HCT116 (cell line): ENCODE results near the gene SOAT2. TPM values are rescaled to one million over a fixed set of nuclear protein-coding genes. Genes with fewer than 3 reads are reported as not detected.

Experiments
- ATAC-seq: fragments of 200-7000 bp; cut with Tn5 transposase; 2 replicates; pipeline ENCODE4 v1.9.1; 2020; ENCODE audit warnings: mild to moderate bottlenecking, moderate library complexity
- BruUV-seq: library from RNA; stranded (reverse); fragments of 400-500 nt; replicated peaks from 2 replicates; lab custom pipeline; 2021; lab: Mats Ljungman, UMichigan
- CTCF ChIA-PET: fragments of 300-600 bp; sonication (Branson Sonifier 250); formaldehyde crosslinking; loops from one replicate; lab custom pipeline; 2021; ENCODE audit warnings: antibody characterized with exemption; lab: Charles Lee
- POLR2A ChIA-PET: fragments of 300-600, 350-600 bp; sonication (Branson Sonifier 250); formaldehyde crosslinking; loops from one replicate; lab custom pipeline; 2021; ENCODE audit warnings: antibody characterized with exemption; lab: Charles Lee
- RAD21 ChIA-PET, 2 experiments: fragments of 300-600 bp; sonication (Branson Sonifier 250); formaldehyde crosslinking; loops; one replicate each; lab custom pipeline; 2023; ENCODE audit warnings: low total read pairs in 2 of 2; ENCODE audit not compliant: uncharacterized antibody in 2 of 2, unreplicated experiment in 2 of 2, low non-redundant PET in 1 of 2; lab: Charles Lee
- DNase-seq: peaks from one replicate; pipeline ENCODE4 v3.0.0-alpha.2; 2010; ENCODE audit warnings: low read depth, low spot score
- H2AFZ ChIP-seq: fragments of 200-600 bp; shearing (Covaris generic), sonication (generic); 2 replicates; pipeline ENCODE4 v1.6.1; 2017; ENCODE audit warnings: low read depth, mixed run types, mixed read lengths, antibody characterized with exemption, low read length; ENCODE audit not compliant: poor library complexity, severe bottlenecking
- H3K27ac ChIP-seq: 2 replicates; pipeline ENCODE4 v1.5.1; 2012; ENCODE audit warnings: low read depth, low read length
- H3K27me3 ChIP-seq: fragments of 200-600 bp; sonication (generic); 2 replicates; pipeline ENCODE4 v1.6.1; 2016; ENCODE audit warnings: mixed run types, low read length, mixed read lengths; ENCODE audit not compliant: insufficient read depth
- H3K36me3 ChIP-seq, 2 experiments: fragments of 200-500 bp in 1 of 2; fragments of 200-600 bp in 1 of 2; sonication (Bioruptor generic) in 1 of 2; sonication (generic) in 1 of 2; 2 replicates each; pipeline versions ENCODE4 v1.5.1 to v1.6.1; 2014 to 2016; ENCODE audit warnings: low read length in 2 of 2, inconsistent platforms in 1 of 2, mixed read lengths in 1 of 2, mixed run types in 1 of 2; ENCODE audit not compliant: insufficient read depth in 2 of 2, control insufficient read depth in 1 of 2
- H3K4me1 ChIP-seq, 2 experiments: fragments of 200-600 bp in 1 of 2; sonication (generic) in 1 of 2; 2 replicates each; pipeline versions ENCODE4 v1.5.1 to v1.6.1; 2012 to 2017; ENCODE audit warnings: low read length in 2 of 2, inconsistent platforms in 1 of 2, mild to moderate bottlenecking in 1 of 2, mixed read lengths in 1 of 2, mixed run types in 1 of 2, moderate library complexity in 1 of 2; ENCODE audit not compliant: insufficient read depth in 2 of 2, control insufficient read depth in 1 of 2
- H3K4me2 ChIP-seq: fragments of 200-600 bp; sonication (generic); 2 replicates; pipeline ENCODE4 v1.6.1; 2017; ENCODE audit warnings: mixed run types, low read length, mixed read lengths
- H3K4me3 ChIP-seq, 2 experiments: fragments of 200-600 bp in 1 of 2; sonication (generic) in 1 of 2; replicated peaks in 1 of 2; 2 replicates each; pipeline ENCODE4 v1.5.1; 2011 to 2016; ENCODE audit warnings: low read length in 2 of 2, control low read depth in 1 of 2, low read depth in 1 of 2, mild to moderate bottlenecking in 1 of 2, mixed read lengths in 1 of 2, mixed run types in 1 of 2
- H3K79me2 ChIP-seq: fragments of 200-600 bp; sonication (generic); 2 replicates; pipeline ENCODE4 v1.6.1; 2017; ENCODE audit warnings: mild to moderate bottlenecking, mixed run types, low read length, moderate library complexity, mixed read lengths; ENCODE audit not compliant: insufficient read depth
- H3K9ac ChIP-seq: fragments of 200-600 bp; sonication (generic); 2 replicates; pipeline ENCODE4 v1.6.1; 2016; ENCODE audit warnings: low read length, mixed read lengths
- H3K9me2 ChIP-seq: fragments of 200-600 bp; sonication (generic), shearing (Covaris generic); 2 replicates; pipeline ENCODE4 v1.6.1; 2017; ENCODE audit warnings: mixed run types, mild to moderate bottlenecking, moderate library complexity; ENCODE audit not compliant: insufficient read depth
- H3K9me3 ChIP-seq, 2 experiments: fragments of 200-500 bp in 1 of 2; fragments of 200-600 bp in 1 of 2; sonication (Bioruptor generic) in 1 of 2; sonication (generic) in 1 of 2; 2 replicates each; pipeline ENCODE4 v1.6.1; 2014 to 2017; ENCODE audit warnings: low read length in 2 of 2, mixed read lengths in 2 of 2, inconsistent platforms in 1 of 2, low read depth in 1 of 2, mild to moderate bottlenecking in 1 of 2, mixed run types in 1 of 2, moderate library complexity in 1 of 2; ENCODE audit not compliant: control insufficient read depth in 1 of 2, insufficient read depth in 1 of 2
- H4K20me1 ChIP-seq: fragments of 200-600 bp; sonication (generic), shearing (Covaris generic); 2 replicates; pipeline ENCODE4 v1.6.1; 2017; ENCODE audit warnings: mixed run types, mild to moderate bottlenecking, moderate library complexity; ENCODE audit not compliant: insufficient read depth
- ATF3 ChIP-seq: IDR thresholded peaks from 2 replicates; pipeline ENCODE4 v1.6.1; 2012
- CBX3 ChIP-seq: IDR thresholded peaks from 2 replicates; pipeline ENCODE4 v1.6.1; 2012; ENCODE audit warnings: low read depth
- CEBPB ChIP-seq: IDR thresholded peaks from 2 replicates; pipeline ENCODE4 v1.6.1; 2012; ENCODE audit warnings: low read depth
- EGR1 ChIP-seq: IDR thresholded peaks from 2 replicates; pipeline ENCODE4 v1.6.1; 2012; ENCODE audit warnings: low read depth
- ELF1 ChIP-seq: IDR thresholded peaks from 2 replicates; pipeline ENCODE4 v1.6.1; 2012; ENCODE audit warnings: low read depth, borderline replicate concordance
- EZH2phosphoT487 ChIP-seq: fragments of 200-600 bp; IDR thresholded peaks from 2 replicates; pipeline ENCODE4 v1.6.1; 2018; ENCODE audit warnings: antibody characterized with exemption, borderline replicate concordance
- FOSL1 ChIP-seq: IDR thresholded peaks from 2 replicates; pipeline ENCODE4 v1.6.1; 2012; ENCODE audit warnings: low read depth
- JUND ChIP-seq: IDR thresholded peaks from 2 replicates; pipeline ENCODE4 v1.6.1; 2012
- MAX ChIP-seq: IDR thresholded peaks from 2 replicates; pipeline ENCODE4 v1.6.1; 2012
- POLR2A ChIP-seq: IDR thresholded peaks from 2 replicates; pipeline ENCODE4 v1.7.0; 2011; ENCODE audit warnings: borderline replicate concordance; ENCODE audit not compliant: insufficient read depth, insufficient read length; ENCODE audit errors: extremely low read depth
- POLR2AphosphoS5 ChIP-seq: IDR thresholded peaks from 2 replicates; pipeline ENCODE4 v1.6.1; 2011; ENCODE audit warnings: mild to moderate bottlenecking, low read depth, low read length, moderate library complexity
- RAD21 ChIP-seq: IDR thresholded peaks from 2 replicates; pipeline ENCODE4 v1.6.1; 2012; ENCODE audit warnings: low read depth, mild to moderate bottlenecking
- SIN3A ChIP-seq: IDR thresholded peaks from 2 replicates; pipeline ENCODE4 v1.6.1; 2012; ENCODE audit warnings: low read depth
- SP1 ChIP-seq: IDR thresholded peaks from 2 replicates; pipeline ENCODE4 v1.6.1; 2012; ENCODE audit warnings: low read depth
- SRF ChIP-seq: IDR thresholded peaks from 2 replicates; pipeline ENCODE4 v1.6.1; 2012; ENCODE audit warnings: low read depth
- TCF7L2 ChIP-seq: IDR thresholded peaks from 2 replicates; pipeline ENCODE4 v1.7.0; 2011; ENCODE audit warnings: borderline replicate concordance, inconsistent platforms; ENCODE audit not compliant: insufficient read depth, insufficient read length; ENCODE audit errors: extremely low read depth
- YY1 ChIP-seq: IDR thresholded peaks from 2 replicates; pipeline ENCODE4 v1.6.1; 2011; ENCODE audit warnings: low read length, low read depth, moderate library complexity, mild to moderate bottlenecking; ENCODE audit not compliant: insufficient replicate concordance; ENCODE audit errors: extremely low read depth
- ZFX ChIP-seq: fragments of 450-650 bp; IDR thresholded peaks from 2 replicates; pipeline ENCODE4 v1.6.1; 2017
- ZNF274 ChIP-seq: fragments of 200-500 bp; sonication (Bioruptor generic); IDR thresholded peaks from 2 replicates; pipeline ENCODE4 v1.6.1; 2014; ENCODE audit warnings: mild to moderate bottlenecking, low read depth, low read length, inconsistent platforms
- intact Hi-C: fragments of 100-400 bp; cut with micrococcal nuclease; formaldehyde crosslinking; loops from 2 replicates; pipeline ENCODE4 v1.10.0; 2022
- total RNA-seq: library from RNA; stranded (reverse); gene quantifications from one replicate; pipeline ENCODE4 v1.2.1, GENCODE V29; 2021; ENCODE audit not compliant: unreplicated experiment

Gene SOAT2
- total RNA-seq, 1 experiment from 2014 or later, result 0.17 TPM

GRCh38 chr12:53067993-53068770 is 35.1 kb upstream of the SOAT2 start:
- H4K20me1 ChIP-seq, result no peaks in the 10 kb centered on the region
- H3K9ac ChIP-seq, result no peak overlapping the region
- no peaks in the 10 kb centered on the region for H3K79me2 ChIP-seq
- H3K4me2 ChIP-seq, result no peak overlapping the region
- no peaks in the 10 kb centered on the region for H3K9me3 ChIP-seq
- H3K27me3 ChIP-seq, result no peaks in the 10 kb centered on the region
- intact Hi-C loops, result loop anchor here (1.0 to 10.0 kb wide), 2 partner anchors 91 to 217 kb away; no protein-coding TSS in a partner anchor
- no peak overlapping the region for H2AFZ ChIP-seq
- H3K4me1 ChIP-seq, result peaks cover 13 to 53% of the 10 kb centered on the region in 2 experiments
- no peak overlapping the region for H3K4me3 ChIP-seq
- TF ChIP-seq ZNF274, result no peak
- no peak for TF ChIP-seq SIN3A
- no peak for TF ChIP-seq JUND
- no peak for TF ChIP-seq POLR2AphosphoS5
- no peak for TF ChIP-seq EZH2phosphoT487
- no peak for TF ChIP-seq TCF7L2
- no peak for TF ChIP-seq SP1
- TF ChIP-seq EGR1, result no peak
- TF ChIP-seq FOSL1, result no peak
- TF ChIP-seq CEBPB, result no peak
- TF ChIP-seq ELF1, result no peak
- no peak for TF ChIP-seq MAX
- no peak for TF ChIP-seq CBX3
- TF ChIP-seq ATF3, result no peak
- no peak for TF ChIP-seq SRF
- no peak for TF ChIP-seq ZFX
- TF ChIP-seq RAD21, result no peak
- TF ChIP-seq POLR2A, result no peak
- TF ChIP-seq YY1, result no peak
- TF ChIP-seq, all 23 proteins: peak for 0
- CTCF ChIA-PET, result interaction anchor here (0.5 to 3.9 kb wide), 5 partner anchors 15 to 403 kb away, joined by 3 to 110 read pairs (median 4); partner anchors contain the start of gene IGFBP6
- ATAC-seq, result no peak
- DNase-seq, result no peak
- H3K9me2 ChIP-seq, result no peaks in the 10 kb centered on the region
- RAD21 ChIA-PET, result no interaction called here
- POLR2A ChIA-PET, result interaction anchor here (1.3 to 2.9 kb wide), 3 partner anchors 11 to 31 kb away, joined by 6 to 13 read pairs (median 7); partner anchors contain the start of gene SPRYD3
- BruUV-seq, result no TSS peak
- no peak overlapping the region for H3K27ac ChIP-seq
- H3K36me3 ChIP-seq, result peaks cover 3 to 37% of the 10 kb centered on the region in 2 experiments; a peak in 3 of 4 replicates
